K562 (cell line): Measurements from ENCODE around the gene CPT1C. TPM values are rescaled to one million over a fixed set of nuclear protein-coding genes. Genes with fewer than 3 reads are reported as not detected.

Experiments
- BDP1 ChIP-seq: IDR thresholded peaks from 3 replicates; pipeline ENCODE4 v1.6.1; 2011; ENCODE audit not compliant: insufficient read length, insufficient read depth
- BRD4 ChIP-seq: fragments of 200-600 bp; sonication (generic); IDR thresholded peaks from 2 replicates; pipeline ENCODE4 v1.6.1; 2017; ENCODE audit warnings: inconsistent platforms
- CEBPB ChIP-seq: fragments of 450-650 bp; IDR thresholded peaks from 2 replicates; pipeline ENCODE4 v1.6.1; 2016; ENCODE audit warnings: missing genetic modification characterization, missing compliant biosample characterization
- CREM ChIP-seq: IDR thresholded peaks from 2 replicates; pipeline ENCODE4 v1.6.1; 2014; ENCODE audit warnings: antibody characterized with exemption, low read depth
- DACH1 ChIP-seq: fragments of 450-650 bp; IDR thresholded peaks from 2 replicates; pipeline ENCODE4 v1.6.1; 2018; ENCODE audit not compliant: partially characterized antibody
- FUS ChIP-seq: fragments of 200-400 bp; formaldehyde crosslinking; optimal IDR thresholded peaks from 2 replicates; pipeline ENCODE3; 2017; ENCODE audit warnings: low read depth, low read length
- HNRNPL ChIP-seq: fragments of 200-400 bp; formaldehyde crosslinking; IDR thresholded peaks from 2 replicates; pipeline ENCODE4 v1.6.1; 2017; ENCODE audit warnings: low read depth, mild to moderate bottlenecking, low read length
- JUN ChIP-seq, 2 experiments: sonication (generic) in 1 of 2; formaldehyde crosslinking in 1 of 2; IDR thresholded peaks; 2 replicates each; pipeline versions ENCODE4 v1.6.1 to v1.8.0; 2012 to 2022; ENCODE audit warnings: borderline replicate concordance in 2 of 2, mild to moderate bottlenecking in 2 of 2, improper control_type of control experiment in 1 of 2, low read depth in 1 of 2, low read length in 1 of 2, missing genetic modification reagents in 1 of 2
- MCM2 ChIP-seq: fragments of 450-650 bp; IDR thresholded peaks from 2 replicates; pipeline ENCODE4 v1.6.1; 2017; ENCODE audit warnings: low read depth, mild to moderate bottlenecking
- NR4A1 ChIP-seq, 2 experiments: fragments of 250-450 bp in 1 of 2; fragments of 450-650 bp in 1 of 2; sonication (Bioruptor Pico) in 1 of 2; IDR thresholded peaks; 2 replicates each; pipeline versions ENCODE4 v1.4.0 to v1.6.1; 2016 to 2020; ENCODE audit warnings: mild to moderate bottlenecking in 2 of 2, missing compliant biosample characterization in 1 of 2, missing genetic modification characterization in 1 of 2, moderate library complexity in 1 of 2
- RBM22 ChIP-seq: fragments of 200-400 bp; formaldehyde crosslinking; IDR thresholded peaks from 2 replicates; pipeline ENCODE4 v1.6.1; 2018; ENCODE audit warnings: low read length, low read depth; ENCODE audit not compliant: poor library complexity, severe bottlenecking
- RCOR1 ChIP-seq, 2 experiments: IDR thresholded peaks; 2 replicates each; pipeline ENCODE4 v1.6.1; 2012; ENCODE audit warnings: low read depth in 2 of 2, low read length in 2 of 2, borderline replicate concordance in 1 of 2, improper control_type of control experiment in 1 of 2
- RUNX1 ChIP-seq: sonication (generic); IDR thresholded peaks from 2 replicates; pipeline ENCODE4 v1.6.1; 2016; ENCODE audit warnings: antibody characterized with exemption, low read depth
- ZNF507 ChIP-seq: conservative IDR thresholded peaks from 2 replicates; pipeline ENCODE4 v1.6.1; 2017; ENCODE audit warnings: missing genetic modification characterization, missing compliant biosample characterization
- polyA plus RNA-seq, 8 experiments: library from polyadenylated mRNA; depleted of rRNA in 4 of 8; stranded (reverse) in 5 of 8; unstranded in 3 of 8; fragments of >200 nt; fragmentation: Nextera tagmentation in 2 of 8; fragmentation: Illumina TruSeq in 1 of 8; extraction: Ambion mirVana in 2 of 8; extraction: Trizol in 1 of 8; gene quantifications; 2 replicates each; pipeline versions ENCODE4 v1.2.1 to v1.2.3, GENCODE V29; 2011 to 2014; ENCODE audit warnings: inconsistent platforms in 1 of 8, missing spikeins in 1 of 8
- total RNA-seq, 7 experiments: library from RNA; depleted of rRNA in 6 of 7; stranded (reverse); fragments of >200 nt in 6 of 7; fragmentation: Illumina TruSeq in 2 of 7; extraction: Trizol in 2 of 7; gene quantifications; 2 replicates each; pipeline versions ENCODE4 v1.2.1 to v1.2.3, GENCODE V29; 2011 to 2021; ENCODE audit warnings: low replicate concordance in 1 of 7
- TF ChIP-seq, protein P1 (sequence below): fragments of 450-650 bp; formaldehyde crosslinking; IDR thresholded peaks from 2 replicates; pipeline ENCODE4 v1.4.0; 2022; ENCODE audit warnings: mild to moderate bottlenecking, moderate library complexity
- TF ChIP-seq, protein P2 (sequence below), 2 experiments: fragments of 450-650 bp in 1 of 2; sonication (generic) in 1 of 2; formaldehyde crosslinking; conservative IDR thresholded peaks; 2 replicates each; pipeline versions ENCODE4 v1.4.0 to v1.8.1; 2020 to 2022; ENCODE audit warnings: mild to moderate bottlenecking in 1 of 2, missing genetic modification reagents in 1 of 2
- TF ChIP-seq, protein P3 (sequence below): sonication (generic); formaldehyde crosslinking; IDR thresholded peaks from 2 replicates; pipeline ENCODE4 v1.9.0; 2022; ENCODE audit warnings: mild to moderate bottlenecking, missing genetic modification reagents
- TF ChIP-seq, protein P4 (sequence below): sonication (generic); formaldehyde crosslinking; IDR thresholded peaks from 2 replicates; pipeline ENCODE4 v1.8.0; 2022; ENCODE audit warnings: mild to moderate bottlenecking, missing genetic modification reagents
- TF ChIP-seq, protein P5 (sequence below): sonication (generic); formaldehyde crosslinking; IDR thresholded peaks from 2 replicates; pipeline ENCODE4 v1.8.1; 2023; ENCODE audit warnings: mild to moderate bottlenecking, missing genetic modification reagents

The CPT1C gene
- total and polyA plus RNA-seq, 9 of the 15 experiments (the other 6 are each of a cell fraction or from before 2014, with no cell fraction given), result 1.9 to 12.3 (median 3.0) TPM

DNA sequence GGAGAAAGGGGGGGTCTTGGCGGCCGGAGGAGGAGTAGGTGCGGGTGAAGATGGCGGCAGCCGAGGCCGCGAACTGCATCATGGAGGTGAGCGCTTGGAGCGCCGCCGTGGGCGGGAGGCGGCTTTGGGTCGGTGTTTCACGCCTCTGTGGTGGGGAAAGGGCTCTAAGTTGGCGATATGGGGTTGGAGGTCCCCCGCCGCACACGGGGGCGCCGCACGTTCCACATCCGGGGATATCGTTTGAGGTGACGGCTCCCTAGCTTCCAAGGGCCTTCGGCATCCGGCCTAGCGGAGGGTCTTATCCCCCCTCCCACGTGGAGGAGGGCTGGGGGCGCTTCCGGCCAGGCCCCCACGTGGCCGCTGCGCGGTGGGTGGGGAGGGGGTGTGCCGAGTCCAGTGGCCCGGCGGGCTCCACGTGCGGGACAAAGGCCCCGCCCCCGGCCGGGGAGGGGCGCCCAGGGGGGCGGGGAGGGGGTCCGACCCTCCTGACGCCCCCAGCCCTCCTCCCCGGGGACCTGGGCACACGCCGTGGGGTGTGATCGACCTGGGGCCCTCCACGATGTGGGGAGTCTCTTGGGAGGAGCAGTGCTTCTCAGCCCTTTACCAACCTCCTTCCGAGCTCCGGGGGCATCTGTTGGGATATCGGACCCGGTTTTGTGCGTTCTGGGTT is 13.6 kb upstream of the CPT1C start, which contains the start of gene PRMT1 (continued):
- no peak for TF ChIP-seq ZNF507 (tag)
- TF ChIP-seq HNRNPL, result 0 out of 2 replicates have a peak, but pooled peaks have one; percentile 48
- TF ChIP-seq NR4A1 (CRISPR knock-in tag; IDR thresholded peaks at IDR 0.05), result 0 out of 2 replicates have a peak, but pooled peaks have one; percentile 53
- no peak for TF ChIP-seq NR4A1 (tag; IDR thresholded peaks at IDR 0.05)
- 0 out of 2 replicates have a peak, but pooled peaks have one; percentile 3 for TF ChIP-seq CEBPB (tag)
- TF ChIP-seq, protein P1, sequence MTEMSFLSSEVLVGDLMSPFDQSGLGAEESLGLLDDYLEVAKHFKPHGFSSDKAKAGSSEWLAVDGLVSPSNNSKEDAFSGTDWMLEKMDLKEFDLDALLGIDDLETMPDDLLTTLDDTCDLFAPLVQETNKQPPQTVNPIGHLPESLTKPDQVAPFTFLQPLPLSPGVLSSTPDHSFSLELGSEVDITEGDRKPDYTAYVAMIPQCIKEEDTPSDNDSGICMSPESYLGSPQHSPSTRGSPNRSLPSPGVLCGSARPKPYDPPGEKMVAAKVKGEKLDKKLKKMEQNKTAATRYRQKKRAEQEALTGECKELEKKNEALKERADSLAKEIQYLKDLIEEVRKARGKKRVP, result no peak
- TF ChIP-seq, protein P2, sequence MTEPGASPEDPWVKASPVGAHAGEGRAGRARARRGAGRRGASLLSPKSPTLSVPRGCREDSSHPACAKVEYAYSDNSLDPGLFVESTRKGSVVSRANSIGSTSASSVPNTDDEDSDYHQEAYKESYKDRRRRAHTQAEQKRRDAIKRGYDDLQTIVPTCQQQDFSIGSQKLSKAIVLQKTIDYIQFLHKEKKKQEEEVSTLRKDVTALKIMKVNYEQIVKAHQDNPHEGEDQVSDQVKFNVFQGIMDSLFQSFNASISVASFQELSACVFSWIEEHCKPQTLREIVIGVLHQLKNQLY (CRISPR knock-in tag; conservative IDR thresholded peaks at IDR 0.05), result no peak
- TF ChIP-seq, protein P3, sequence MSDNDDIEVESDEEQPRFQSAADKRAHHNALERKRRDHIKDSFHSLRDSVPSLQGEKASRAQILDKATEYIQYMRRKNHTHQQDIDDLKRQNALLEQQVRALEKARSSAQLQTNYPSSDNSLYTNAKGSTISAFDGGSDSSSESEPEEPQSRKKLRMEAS (CRISPR knock-in tag), result peak; percentile 96
- no peak for TF ChIP-seq RUNX1
- TF ChIP-seq, protein P4, sequence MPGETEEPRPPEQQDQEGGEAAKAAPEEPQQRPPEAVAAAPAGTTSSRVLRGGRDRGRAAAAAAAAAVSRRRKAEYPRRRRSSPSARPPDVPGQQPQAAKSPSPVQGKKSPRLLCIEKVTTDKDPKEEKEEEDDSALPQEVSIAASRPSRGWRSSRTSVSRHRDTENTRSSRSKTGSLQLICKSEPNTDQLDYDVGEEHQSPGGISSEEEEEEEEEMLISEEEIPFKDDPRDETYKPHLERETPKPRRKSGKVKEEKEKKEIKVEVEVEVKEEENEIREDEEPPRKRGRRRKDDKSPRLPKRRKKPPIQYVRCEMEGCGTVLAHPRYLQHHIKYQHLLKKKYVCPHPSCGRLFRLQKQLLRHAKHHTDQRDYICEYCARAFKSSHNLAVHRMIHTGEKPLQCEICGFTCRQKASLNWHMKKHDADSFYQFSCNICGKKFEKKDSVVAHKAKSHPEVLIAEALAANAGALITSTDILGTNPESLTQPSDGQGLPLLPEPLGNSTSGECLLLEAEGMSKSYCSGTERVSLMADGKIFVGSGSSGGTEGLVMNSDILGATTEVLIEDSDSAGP (CRISPR knock-in tag), result no peak
- TF ChIP-seq BRD4, result peak; percentile 81; the same call in 1 of the 2 replicates
- no peak for TF ChIP-seq RCOR1 (IDR thresholded peaks at IDR 0.05; ENCODE audit: borderline replicate concordance in 1 of 2, low read depth in 2 of 2, low read length in 2 of 2)
- TF ChIP-seq CREM, result peak; percentile 30; the same call in 1 of the 2 replicates
- TF ChIP-seq RBM22, result peak; percentile 29
- TF ChIP-seq, protein P5, sequence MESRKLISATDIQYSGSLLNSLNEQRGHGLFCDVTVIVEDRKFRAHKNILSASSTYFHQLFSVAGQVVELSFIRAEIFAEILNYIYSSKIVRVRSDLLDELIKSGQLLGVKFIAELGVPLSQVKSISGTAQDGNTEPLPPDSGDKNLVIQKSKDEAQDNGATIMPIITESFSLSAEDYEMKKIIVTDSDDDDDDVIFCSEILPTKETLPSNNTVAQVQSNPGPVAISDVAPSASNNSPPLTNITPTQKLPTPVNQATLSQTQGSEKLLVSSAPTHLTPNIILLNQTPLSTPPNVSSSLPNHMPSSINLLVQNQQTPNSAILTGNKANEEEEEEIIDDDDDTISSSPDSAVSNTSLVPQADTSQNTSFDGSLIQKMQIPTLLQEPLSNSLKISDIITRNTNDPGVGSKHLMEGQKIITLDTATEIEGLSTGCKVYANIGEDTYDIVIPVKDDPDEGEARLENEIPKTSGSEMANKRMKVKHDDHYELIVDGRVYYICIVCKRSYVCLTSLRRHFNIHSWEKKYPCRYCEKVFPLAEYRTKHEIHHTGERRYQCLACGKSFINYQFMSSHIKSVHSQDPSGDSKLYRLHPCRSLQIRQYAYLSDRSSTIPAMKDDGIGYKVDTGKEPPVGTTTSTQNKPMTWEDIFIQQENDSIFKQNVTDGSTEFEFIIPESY (CRISPR knock-in tag), result 0 out of 2 replicates have a peak, but pooled peaks have one; percentile 10
- no peak for TF ChIP-seq BDP1
- TF ChIP-seq FUS, result no peak
- no peak for TF ChIP-seq DACH1
- TF ChIP-seq JUN (IDR thresholded peaks at IDR 0.05; ENCODE audit: borderline replicate concordance, low read depth, low read length), result peak; percentile 32; the same call in 1 of the 2 replicates
- no peak for TF ChIP-seq JUN (CRISPR knock-in tag; IDR thresholded peaks at IDR 0.05; ENCODE audit: borderline replicate concordance)
- TF ChIP-seq MCM2, result no peak
